Muscle of leg (tissue), 11 donors: ENCODE data around the gene MYO3B. TPM values are rescaled to one million over a fixed set of nuclear protein-coding genes. Genes with fewer than 3 reads are reported as not detected.

Experiments used
- DNase-seq: peaks from one replicate; pipeline ENCODE4 v3.0.0; 2013
- H3K27ac ChIP-seq: one replicate; pipeline ENCODE4 v1.5.1; 2013; ENCODE audit warnings: mild to moderate bottlenecking, low read length, control low read depth
- H3K27me3 ChIP-seq: one replicate; pipeline ENCODE4 v1.6.1; 2013; ENCODE audit warnings: low read length; ENCODE audit not compliant: control insufficient read depth, insufficient read depth
- H3K36me3 ChIP-seq: one replicate; pipeline ENCODE4 v1.6.1; 2013; ENCODE audit warnings: low read length; ENCODE audit not compliant: control insufficient read depth, insufficient read depth
- H3K4me1 ChIP-seq: one replicate; pipeline ENCODE4 v1.6.1; 2013; ENCODE audit warnings: low read length; ENCODE audit not compliant: control insufficient read depth, insufficient read depth
- H3K4me3 ChIP-seq: one replicate; pipeline ENCODE4 v1.5.1; 2013; ENCODE audit warnings: low read length, control low read depth
- H3K9me3 ChIP-seq: replicated peaks from 2 replicates; pipeline ENCODE4 v1.6.1; 2013; ENCODE audit warnings: low read depth, low read length; ENCODE audit not compliant: control insufficient read depth
- WGBS: methylation state at CpG from one replicate; pipeline ENCODE4 v1.1.5; 2013; ENCODE audit warnings: missing lambda C conversion rate; ENCODE audit not compliant: insufficient coverage; 5-methylcytosine and 5-hydroxymethylcytosine counted together
- polyA plus RNA-seq, 8 donors: library from polyadenylated mRNA; unstranded; fragments of 120-200 nt; gene quantifications; one replicate each; pipeline versions ENCODE4 v1.2.1 to v1.2.3, GENCODE V29; 2013; ENCODE audit warnings: inconsistent platforms in 1 of 8, low replicate concordance in 1 of 8; ENCODE audit not compliant: insufficient read length in 8 of 8, insufficient read depth in 1 of 8
- total RNA-seq: library from RNA; stranded (reverse); fragments of 120-200 nt; gene quantifications from one replicate; pipeline ENCODE4 v1.2.4, GENCODE V29; 2013

Gene MYO3B
- total and polyA plus RNA-seq, 9 donors, result 0.12 to 0.79 (median 0.18) TPM

DNA sequence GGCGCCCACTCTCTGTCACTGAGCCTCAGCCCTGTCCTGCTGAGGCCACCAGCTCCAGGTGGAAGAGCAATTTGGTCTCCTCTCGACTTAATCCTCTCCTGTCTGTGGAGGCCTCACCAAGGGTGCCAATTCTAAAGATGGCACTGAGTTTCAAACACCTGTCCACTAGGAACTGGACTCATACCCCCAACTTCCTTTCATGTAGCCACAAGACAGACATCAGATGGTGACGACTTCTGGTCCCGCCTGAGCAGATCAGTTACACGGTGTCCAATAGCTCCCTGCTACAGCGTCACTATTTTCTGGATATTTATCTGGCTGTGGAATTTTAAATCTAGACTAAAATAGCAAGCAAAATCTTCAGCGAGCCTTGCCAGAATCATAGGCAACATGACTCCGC is 512.7 kb downstream of the MYO3B start:
- H3K4me3 ChIP-seq, result no peak overlapping the region
- H3K9me3 ChIP-seq, result no peaks in the 10 kb centered on the region
- no peaks in the 10 kb centered on the region for H3K36me3 ChIP-seq
- DNase-seq, result peak; percentile 49
- H3K27ac ChIP-seq, result peak overlapping the region; percentile 6
- WGBS, result 39% methylated on average over 3 of the region's 8 CpGs
- H3K27me3 ChIP-seq, result peaks cover 3% of the 10 kb centered on the region
- H3K4me1 ChIP-seq, result peaks cover 17% of the 10 kb centered on the region

DNA sequence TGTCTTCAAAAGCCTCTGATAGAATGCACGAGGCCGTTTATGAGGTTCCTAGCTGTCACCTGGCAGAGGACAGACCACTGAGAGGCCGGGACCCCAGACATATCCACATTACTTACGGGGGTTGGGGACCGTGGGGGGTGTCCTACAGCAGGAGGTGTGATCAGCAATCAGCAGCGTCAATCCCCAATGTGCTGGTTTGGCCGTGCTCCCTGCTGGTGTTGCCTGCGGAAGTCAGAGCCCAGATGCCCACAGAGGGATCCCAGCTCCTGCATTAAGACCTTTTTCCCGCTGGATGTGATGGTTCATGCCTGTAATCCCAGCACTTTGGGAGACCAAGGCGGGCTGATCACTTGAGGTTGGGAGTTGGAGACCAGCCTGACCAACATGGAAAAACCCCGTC is 516.4 kb downstream of the MYO3B start:
- peaks cover 23% of the 10 kb centered on the region for H3K4me1 ChIP-seq
- H3K4me3 ChIP-seq, result no peak overlapping the region
- WGBS, result 36% methylated on average over 5 of the region's 11 CpGs
- DNase-seq, result no peak
- peaks cover 3% of the 10 kb centered on the region for H3K27me3 ChIP-seq
- H3K27ac ChIP-seq, result no peak overlapping the region
- H3K9me3 ChIP-seq, result no peaks in the 10 kb centered on the region
- no peaks in the 10 kb centered on the region for H3K36me3 ChIP-seq

DNA sequence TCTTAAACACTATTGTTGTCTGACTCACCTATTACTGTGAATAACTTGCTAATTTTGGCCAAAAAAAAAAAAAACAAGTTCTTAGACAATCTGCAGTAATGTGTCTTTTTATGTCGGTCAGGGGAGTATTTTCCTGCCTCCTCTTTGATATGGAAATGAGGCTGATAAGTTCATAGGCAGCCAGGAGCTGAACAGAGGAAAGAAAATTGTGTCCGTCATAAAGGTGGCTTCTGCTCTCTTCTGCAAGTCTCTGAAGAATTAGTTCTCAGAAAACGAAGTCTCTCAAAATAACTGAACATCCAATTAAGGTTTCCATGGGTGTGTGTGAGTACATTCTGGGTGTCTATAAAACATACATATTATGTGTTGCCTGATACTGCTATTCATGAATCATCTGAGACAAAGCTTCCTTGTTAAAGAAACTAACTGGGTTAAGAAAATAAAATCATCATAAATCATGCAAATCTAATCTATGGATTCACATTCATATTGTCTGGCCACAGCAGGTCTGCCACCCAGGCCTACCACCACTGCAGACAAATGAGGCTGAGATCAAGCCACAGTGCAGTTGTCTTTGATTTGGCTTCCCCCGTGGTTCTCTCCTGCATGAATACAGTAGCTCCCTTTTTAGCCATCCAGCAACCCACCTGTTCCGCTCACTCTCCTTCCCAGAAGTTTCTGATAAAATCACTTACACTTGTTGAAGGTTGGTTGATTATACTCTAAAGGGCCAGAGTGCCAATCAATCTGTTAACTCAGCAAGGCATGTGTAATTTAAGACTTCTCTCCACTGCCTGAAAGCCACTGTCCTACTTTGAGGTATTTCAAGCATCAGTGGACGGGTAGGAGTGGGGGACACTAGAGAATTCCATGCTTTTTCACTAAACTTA is 517.8 kb downstream of the MYO3B start:
- H3K27me3 ChIP-seq, result peaks cover 3% of the 10 kb centered on the region
- no peak overlapping the region for H3K4me3 ChIP-seq
- peak; percentile 18 for DNase-seq
- H3K9me3 ChIP-seq, result no peaks in the 10 kb centered on the region
- WGBS, result 40% methylated on average over 1 of the region's 6 CpGs
- no peaks in the 10 kb centered on the region for H3K36me3 ChIP-seq
- H3K4me1 ChIP-seq, result peaks cover 19% of the 10 kb centered on the region
- H3K27ac ChIP-seq, result peak overlapping the region; percentile 29

DNA sequence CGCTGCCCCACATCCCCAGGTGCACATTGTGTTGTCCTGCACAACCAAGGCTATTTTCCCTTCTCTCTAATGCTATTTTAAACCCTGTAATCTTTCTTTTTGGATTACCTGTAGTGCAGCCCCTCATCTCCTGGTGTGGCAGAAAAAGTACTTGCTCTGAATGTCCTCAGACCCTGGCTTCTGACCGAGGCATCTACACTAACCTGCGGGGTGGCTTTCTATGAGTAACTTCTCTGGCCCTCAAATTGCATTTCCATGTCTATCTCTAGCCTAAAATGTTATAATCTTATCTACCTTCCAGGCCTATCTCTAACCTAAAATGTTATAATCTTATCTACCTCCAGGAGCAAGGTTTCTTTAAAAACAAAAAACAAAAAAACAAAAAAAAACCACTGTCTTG is 519.0 kb downstream of the MYO3B start:
- 72% methylated on average over 3 of the region's 3 CpGs for WGBS
- Histone ChIP-seq H3K27ac (no peak overlapping the region), H3K36me3 (no peaks in the 10 kb centered on the region), H3K4me1 (peaks cover 15% of the 10 kb centered on the region), H3K4me3 (no peak overlapping the region), H3K9me3 (no peaks in the 10 kb centered on the region), H3K27me3 (peaks cover 3% of the 10 kb centered on the region)
- no peak for DNase-seq

GRCh38 chr2:170701011-170701410 is 523.1 kb downstream of the MYO3B start:
- 77% methylated on average over 2 of the region's 4 CpGs for WGBS
- peaks cover 6% of the 10 kb centered on the region for H3K27me3 ChIP-seq
- no peak for DNase-seq

DNA sequence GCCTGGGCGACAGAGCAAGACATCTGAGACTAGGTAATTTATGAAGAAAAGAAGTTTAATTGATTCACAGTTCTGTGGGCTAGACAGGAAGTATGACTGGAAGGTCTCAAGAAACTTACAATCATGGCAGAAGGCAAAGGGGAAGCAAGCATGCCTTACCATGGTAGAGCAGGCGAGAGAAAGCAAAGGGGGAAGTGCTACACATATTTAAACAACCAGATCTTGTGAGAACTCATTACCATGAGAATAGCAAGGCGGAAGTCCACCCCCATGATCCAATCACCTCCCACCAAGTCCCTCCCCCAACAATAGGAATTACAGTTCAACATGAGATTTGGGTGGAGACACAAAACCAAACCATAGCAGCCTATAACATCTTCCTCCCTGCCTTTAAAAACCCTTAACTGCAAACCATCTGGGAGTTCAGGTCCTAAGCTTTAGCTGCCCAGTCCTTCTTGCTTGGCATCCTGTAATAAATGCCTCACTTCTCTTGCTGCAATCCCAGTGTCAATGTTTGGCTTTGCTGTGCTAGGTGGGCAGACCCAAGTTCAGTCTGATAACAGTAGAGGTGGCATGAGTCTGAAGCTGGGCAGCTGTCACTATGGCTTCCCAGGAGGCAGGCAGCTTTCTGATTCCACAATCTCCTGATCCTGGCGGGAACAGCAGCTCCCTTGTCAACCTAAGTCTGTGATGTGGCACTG is 526.0 kb downstream of the MYO3B start:
- H3K9me3 ChIP-seq, result no peaks in the 10 kb centered on the region
- H3K27me3 ChIP-seq, result peaks cover 25% of the 10 kb centered on the region
- 79% methylated on average over 2 of the region's 4 CpGs for WGBS

More at GRCh38 chr2:170701011-170701410, 523.1 kb downstream of the MYO3B start:
- H3K9me3 ChIP-seq, result no peaks in the 10 kb centered on the region
- no peak overlapping the region for H3K4me3 ChIP-seq
- H3K36me3 ChIP-seq, result no peaks in the 10 kb centered on the region
- H3K27ac ChIP-seq, result no peak overlapping the region
- H3K4me1 ChIP-seq, result peaks cover 3% of the 10 kb centered on the region

More for the DNA sequence above, 526.0 kb downstream of the MYO3B start:
- no peak for DNase-seq
- H3K4me1 ChIP-seq, result no peaks in the 10 kb centered on the region
- no peaks in the 10 kb centered on the region for H3K36me3 ChIP-seq
- no peak overlapping the region for H3K27ac ChIP-seq
- H3K4me3 ChIP-seq, result no peak overlapping the region
